ENCODE results near the gene PMEPA1. TPM values are rescaled to one million over a fixed set of nuclear protein-coding genes. Genes with fewer than 3 reads are reported as not detected.

PMEPA1 gene
- total RNA-seq, 3 donors from 2014 or later (not counting 1 experiment from before 2014, with no cell fraction given), result 1.2 to 5.9 (median 2.4) TPM

GRCh38 chr20:57713505-57713903, 3.7 kb upstream of the PMEPA1 start:
- H3K36me3 Mint-ChIP-seq, result peaks cover 4% of the 10 kb centered on the region
- intact Hi-C loops (cut with micrococcal nuclease), result loop anchor here (10.0 kb wide), 1 partner anchor 319 kb away; the partner anchor contains the start of gene RBM38
- ATAC-seq, result no peak
- peaks cover 9 to 16% of the 10 kb centered on the region in 2 donors for H3K4me1 Mint-ChIP-seq
- H3K27ac ChIP-seq (ENCODE audit: low read length), result no peak overlapping the region
- no peak for DNase-seq
- no peaks in the 10 kb centered on the region for H3K9me3 ChIP-seq (ENCODE audit: control insufficient read depth, insufficient read depth, low read length)
- no peak overlapping the region for H3K4me3 Mint-ChIP-seq
- peaks cover 18% of the 10 kb centered on the region for H3K4me1 ChIP-seq (ENCODE audit: control insufficient read depth, insufficient read depth, low read length)
- peaks cover 8% of the 10 kb centered on the region for H3K27me3 ChIP-seq (ENCODE audit: control insufficient read depth, insufficient read depth, low read length)
- WGBS (ENCODE audit: insufficient coverage), result 88% methylated on average over 9 of the region's 10 CpGs
- no peaks in the 10 kb centered on the region for H3K36me3 ChIP-seq (ENCODE audit: control insufficient read depth, insufficient read depth, low read length)
- H3K4me3 ChIP-seq (ENCODE audit: low read length), result no peak overlapping the region
- no peaks in the 10 kb centered on the region for H3K9me3 Mint-ChIP-seq
- no peak for TF ChIP-seq CTCF (IDR thresholded peaks at IDR 0.05)
- peak overlapping the region in 1 of 2 donors; percentile 58 for H3K27ac Mint-ChIP-seq
- H3K27me3 Mint-ChIP-seq (ENCODE audit: low read depth in 2 of 2), result peaks cover 25 to 39% of the 10 kb centered on the region in 2 donors

GRCh38 chr20:57712851-57713504, 3.2 kb upstream of the PMEPA1 start:
- no peak for TF ChIP-seq CTCF (IDR thresholded peaks at IDR 0.05)
- Histone ChIP-seq H3K4me3 (ENCODE audit: low read length) (no peak overlapping the region), H3K4me1 (ENCODE audit: control insufficient read depth, insufficient read depth, low read length) (peaks cover 15% of the 10 kb centered on the region), H3K27me3 (ENCODE audit: control insufficient read depth, insufficient read depth, low read length) (peaks cover 10% of the 10 kb centered on the region), H3K9me3 (ENCODE audit: control insufficient read depth, insufficient read depth, low read length) (no peaks in the 10 kb centered on the region), H3K27ac (ENCODE audit: low read length) (no peak overlapping the region), H3K36me3 (ENCODE audit: control insufficient read depth, insufficient read depth, low read length) (no peaks in the 10 kb centered on the region)
- no peak for DNase-seq
- Mint-ChIP-seq H3K27ac (peak overlapping the region in 1 of 2 donors; percentile 58), H3K4me1 (peaks cover 10 to 15% of the 10 kb centered on the region in 2 donors), H3K36me3 (peaks cover 7% of the 10 kb centered on the region), H3K9me3 (no peaks in the 10 kb centered on the region), H3K27me3 (ENCODE audit: low read depth in 2 of 2) (peaks cover 28 to 42% of the 10 kb centered on the region in 2 donors), H3K4me3 (no peak overlapping the region)
- no peak for ATAC-seq
- intact Hi-C loops (cut with micrococcal nuclease), result loop anchor here (10.0 kb wide), 1 partner anchor 318 kb away; the partner anchor contains the start of gene RBM38
- WGBS (ENCODE audit: insufficient coverage), result 84% methylated on average over 5 of the region's 5 CpGs

- ATAC-seq (no peak), DNase-seq (no peak)
- Histone ChIP-seq H3K4me1 (ENCODE audit: control insufficient read depth, insufficient read depth, low read length) (peaks cover 15% of the 10 kb centered on the region), H3K36me3 (ENCODE audit: control insufficient read depth, insufficient read depth, low read length) (no peaks in the 10 kb centered on the region), H3K27me3 (ENCODE audit: control insufficient read depth, insufficient read depth, low read length) (peaks cover 10% of the 10 kb centered on the region), H3K9me3 (ENCODE audit: control insufficient read depth, insufficient read depth, low read length) (no peaks in the 10 kb centered on the region), H3K4me3 (ENCODE audit: low read length) (no peak overlapping the region), H3K27ac (ENCODE audit: low read length) (no peak overlapping the region)
- Mint-ChIP-seq H3K36me3 (peaks cover 7% of the 10 kb centered on the region), H3K4me3 (no peak overlapping the region), H3K9me3 (no peaks in the 10 kb centered on the region), H3K4me1 (peaks cover 6 to 15% of the 10 kb centered on the region in 2 donors), H3K27ac (no peak overlapping the region), H3K27me3 (ENCODE audit: low read depth in 2 of 2) (peaks cover 31 to 46% of the 10 kb centered on the region in 2 donors)
- TF ChIP-seq CTCF (IDR thresholded peaks at IDR 0.05), result no peak
- WGBS (ENCODE audit: insufficient coverage), result 91% methylated on average over 9 of the region's 9 CpGs
- intact Hi-C loops (cut with micrococcal nuclease), result loop anchor here (10.0 kb wide), 1 partner anchor 318 kb away; the partner anchor contains the start of gene RBM38
These were observed 2.5 kb upstream of the PMEPA1 start for GRCh38 chr20:57712341-57712740.

Measured in natural killer cell (primary cell).